HEK293 (cell line): ENCODE results near the gene TSC22D2.

Source experiments
- CTCF ChIA-PET: fragments of 350-600 bp; formaldehyde crosslinking; extraction: SDS; loops from one replicate; lab custom pipeline; 2021; ENCODE audit warnings: antibody characterized with exemption; lab: Yijun Ruan, JAX
- POLR2A ChIA-PET: fragments of 300-600 bp; formaldehyde crosslinking; extraction: SDS; loops from one replicate; lab custom pipeline; 2020; ENCODE audit warnings: antibody characterized with exemption, inconsistent platforms; lab: Yijun Ruan, JAX
- H3K27ac ChIP-seq: fragments of 200-500 bp; sonication (Bioruptor generic); 2 replicates; pipeline ENCODE4 v1.5.1; 2014; ENCODE audit warnings: low read depth, low read length, control low read depth, inconsistent platforms; ENCODE audit errors: extremely low read depth
- H3K36me3 ChIP-seq, 2 experiments: fragments of 200-500 bp in 1 of 2; sonication (Bioruptor generic) in 1 of 2; 1 replicate in 1 of 2; 2 replicates in 1 of 2; pipeline ENCODE4 v1.5.1; 2014 to 2017; ENCODE audit warnings: inconsistent platforms in 2 of 2, low read length in 2 of 2; ENCODE audit not compliant: control insufficient read depth in 2 of 2, insufficient read depth in 1 of 2
- H3K4me1 ChIP-seq: fragments of 200-500 bp; sonication (Bioruptor generic); 2 replicates; pipeline ENCODE4 v1.5.1; 2014; ENCODE audit warnings: mild to moderate bottlenecking, low read length, inconsistent platforms; ENCODE audit not compliant: control insufficient read depth, insufficient read depth
- H3K4me3 ChIP-seq: 2 replicates; pipeline ENCODE4 v1.5.1; 2011; ENCODE audit warnings: low read depth, mild to moderate bottlenecking, control low read depth, low read length, moderate library complexity
- H3K9me3 ChIP-seq: fragments of 200-500 bp; sonication (Bioruptor generic); 2 replicates; pipeline ENCODE4 v1.5.1; 2014; ENCODE audit warnings: low read depth, low read length, inconsistent platforms; ENCODE audit not compliant: control insufficient read depth, insufficient read depth
- GFI1B ChIP-seq: fragments of 450-650 bp; formaldehyde crosslinking; IDR thresholded peaks from 2 replicates; pipeline ENCODE4 v1.5.1; 2016; ENCODE audit warnings: missing biosample characterization, missing genetic modification characterization
- PRDM1 ChIP-seq: fragments of 450-650 bp; formaldehyde crosslinking; IDR thresholded peaks from 2 replicates; pipeline ENCODE4; 2016; ENCODE audit warnings: missing biosample characterization, missing genetic modification characterization
- REPIN1 ChIP-seq: fragments of 450-650 bp; formaldehyde crosslinking; IDR thresholded peaks from 2 replicates; pipeline ENCODE4 v1.5.1; 2017; ENCODE audit warnings: missing biosample characterization, missing genetic modification characterization, low read depth
- SALL2 ChIP-seq: fragments of 450-650 bp; formaldehyde crosslinking; IDR thresholded peaks from 2 replicates; pipeline ENCODE4 v1.5.0; 2017; ENCODE audit warnings: missing biosample characterization, mild to moderate bottlenecking, missing genetic modification characterization, borderline replicate concordance
- SP7 ChIP-seq: fragments of 450-650 bp; formaldehyde crosslinking; IDR thresholded peaks from 2 replicates; pipeline ENCODE4 v1.5.1; 2016; ENCODE audit warnings: missing biosample characterization, missing genetic modification characterization
- ZBTB20 ChIP-seq: fragments of 450-650 bp; formaldehyde crosslinking; IDR thresholded peaks from 2 replicates; pipeline ENCODE4 v1.5.1; 2016; ENCODE audit warnings: missing biosample characterization, missing genetic modification characterization
- ZNF169 ChIP-seq: fragments of 450-650 bp; formaldehyde crosslinking; IDR thresholded peaks from 2 replicates; pipeline ENCODE4 v1.5.1; 2016; ENCODE audit warnings: missing biosample characterization, missing genetic modification characterization
- ZNF37A ChIP-seq: fragments of 450-650 bp; IDR thresholded peaks from 2 replicates; pipeline ENCODE4 v1.5.1; 2018; ENCODE audit warnings: missing biosample characterization, missing genetic modification characterization
- ZNF560 ChIP-seq: fragments of 450-650 bp; formaldehyde crosslinking; IDR thresholded peaks from 2 replicates; pipeline ENCODE4 v1.5.1; 2017; ENCODE audit warnings: missing biosample characterization, missing genetic modification characterization, borderline replicate concordance
- ZNF791 ChIP-seq: fragments of 450-650 bp; formaldehyde crosslinking; IDR thresholded peaks from 2 replicates; pipeline ENCODE4 v1.5.1; 2016; ENCODE audit warnings: missing biosample characterization, missing genetic modification characterization
- TF ChIP-seq, protein P1 (sequence below): fragments of 450-650 bp; IDR thresholded peaks from 2 replicates; pipeline ENCODE4 v1.5.1; 2018; ENCODE audit warnings: missing biosample characterization, mild to moderate bottlenecking, missing genetic modification characterization
- TF ChIP-seq, protein P2 (sequence below): fragments of 450-650 bp; formaldehyde crosslinking; IDR thresholded peaks from 2 replicates; pipeline ENCODE4 v1.5.1; 2016; ENCODE audit warnings: missing biosample characterization, missing genetic modification characterization, borderline replicate concordance
- TF ChIP-seq, protein P3 (sequence below): IDR thresholded peaks from 2 replicates; pipeline ENCODE4 v1.6.1; 2011; ENCODE audit warnings: mild to moderate bottlenecking, low read depth, low read length, borderline replicate concordance
- TF ChIP-seq, protein P4 (sequence below): fragments of 450-650 bp; formaldehyde crosslinking; IDR thresholded peaks from 2 replicates; pipeline ENCODE4 v1.5.1; 2016; ENCODE audit warnings: missing biosample characterization, missing genetic modification characterization
- TF ChIP-seq, protein P5 (sequence below): fragments of 450-650 bp; formaldehyde crosslinking; IDR thresholded peaks from 2 replicates; pipeline ENCODE4 v1.5.1; 2016; ENCODE audit warnings: missing biosample characterization, missing genetic modification characterization
- TF ChIP-seq, protein P6 (sequence below): fragments of 450-650 bp; formaldehyde crosslinking; IDR thresholded peaks from 2 replicates; pipeline ENCODE4 v1.5.1; 2016; ENCODE audit warnings: missing biosample characterization, missing genetic modification characterization, borderline replicate concordance

Gene TSC22D2

DNA sequence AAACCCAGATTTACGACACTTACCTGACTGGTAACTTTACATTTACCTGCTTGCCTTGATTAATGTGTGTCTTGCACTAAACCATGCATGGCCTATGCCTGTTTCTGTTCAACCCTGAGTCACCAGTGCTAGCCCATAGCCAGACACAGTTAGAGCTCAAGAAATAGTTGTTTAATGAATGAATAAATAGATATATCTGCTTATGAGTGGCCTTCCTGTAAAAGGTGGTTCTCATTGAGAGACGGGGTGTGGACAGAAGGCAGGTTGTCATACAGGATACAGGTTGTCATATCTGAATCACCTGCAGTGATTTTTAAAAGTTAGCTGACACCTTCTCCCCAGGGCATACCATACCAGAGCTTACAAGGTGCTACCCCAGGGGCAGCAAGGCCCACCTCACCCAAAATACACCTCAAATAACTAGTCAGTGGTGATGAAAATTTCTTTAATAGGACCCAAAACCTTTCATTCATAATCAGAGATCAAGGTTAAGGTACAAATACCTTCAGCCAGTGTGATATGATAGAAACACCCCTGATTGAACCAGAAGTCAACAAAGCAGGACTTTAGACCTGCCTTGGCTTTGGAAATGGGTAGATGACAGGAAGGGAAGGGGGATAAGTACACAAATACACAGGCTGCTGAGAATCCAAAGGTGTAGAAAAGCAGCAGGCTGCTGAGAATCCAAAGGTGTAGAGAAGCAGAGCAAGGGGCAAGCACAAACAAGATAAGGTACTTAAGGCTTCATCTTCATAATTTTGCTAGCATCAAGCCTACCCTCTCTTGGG is 45.4 kb upstream of the TSC22D2 start:
- TF ChIP-seq SALL2 (tag by site-specific recombination) (no peak), ZNF37A (no peak), SP7 (no peak), ZNF169 (no peak), ZBTB20 (tag by site-specific recombination) (no peak), ZNF560 (tag by site-specific recombination) (no peak), ZNF791 (tag by site-specific recombination) (no peak), REPIN1 (tag by site-specific recombination) (no peak), PRDM1 (tag by site-specific recombination) (no peak), GFI1B (tag by site-specific recombination) (no peak)
- TF ChIP-seq, protein P1, sequence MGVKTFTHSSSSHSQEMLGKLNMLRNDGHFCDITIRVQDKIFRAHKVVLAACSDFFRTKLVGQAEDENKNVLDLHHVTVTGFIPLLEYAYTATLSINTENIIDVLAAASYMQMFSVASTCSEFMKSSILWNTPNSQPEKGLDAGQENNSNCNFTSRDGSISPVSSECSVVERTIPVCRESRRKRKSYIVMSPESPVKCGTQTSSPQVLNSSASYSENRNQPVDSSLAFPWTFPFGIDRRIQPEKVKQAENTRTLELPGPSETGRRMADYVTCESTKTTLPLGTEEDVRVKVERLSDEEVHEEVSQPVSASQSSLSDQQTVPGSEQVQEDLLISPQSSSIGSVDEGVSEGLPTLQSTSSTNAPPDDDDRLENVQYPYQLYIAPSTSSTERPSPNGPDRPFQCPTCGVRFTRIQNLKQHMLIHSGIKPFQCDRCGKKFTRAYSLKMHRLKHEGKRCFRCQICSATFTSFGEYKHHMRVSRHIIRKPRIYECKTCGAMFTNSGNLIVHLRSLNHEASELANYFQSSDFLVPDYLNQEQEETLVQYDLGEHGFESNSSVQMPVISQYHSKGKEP: no peak
- TF ChIP-seq, protein P2, sequence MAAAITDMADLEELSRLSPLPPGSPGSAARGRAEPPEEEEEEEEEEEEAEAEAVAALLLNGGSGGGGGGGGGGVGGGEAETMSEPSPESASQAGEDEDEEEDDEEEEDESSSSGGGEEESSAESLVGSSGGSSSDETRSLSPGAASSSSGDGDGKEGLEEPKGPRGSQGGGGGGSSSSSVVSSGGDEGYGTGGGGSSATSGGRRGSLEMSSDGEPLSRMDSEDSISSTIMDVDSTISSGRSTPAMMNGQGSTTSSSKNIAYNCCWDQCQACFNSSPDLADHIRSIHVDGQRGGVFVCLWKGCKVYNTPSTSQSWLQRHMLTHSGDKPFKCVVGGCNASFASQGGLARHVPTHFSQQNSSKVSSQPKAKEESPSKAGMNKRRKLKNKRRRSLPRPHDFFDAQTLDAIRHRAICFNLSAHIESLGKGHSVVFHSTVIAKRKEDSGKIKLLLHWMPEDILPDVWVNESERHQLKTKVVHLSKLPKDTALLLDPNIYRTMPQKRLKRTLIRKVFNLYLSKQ (tag by site-specific recombination): no peak
- TF ChIP-seq, protein P3, sequence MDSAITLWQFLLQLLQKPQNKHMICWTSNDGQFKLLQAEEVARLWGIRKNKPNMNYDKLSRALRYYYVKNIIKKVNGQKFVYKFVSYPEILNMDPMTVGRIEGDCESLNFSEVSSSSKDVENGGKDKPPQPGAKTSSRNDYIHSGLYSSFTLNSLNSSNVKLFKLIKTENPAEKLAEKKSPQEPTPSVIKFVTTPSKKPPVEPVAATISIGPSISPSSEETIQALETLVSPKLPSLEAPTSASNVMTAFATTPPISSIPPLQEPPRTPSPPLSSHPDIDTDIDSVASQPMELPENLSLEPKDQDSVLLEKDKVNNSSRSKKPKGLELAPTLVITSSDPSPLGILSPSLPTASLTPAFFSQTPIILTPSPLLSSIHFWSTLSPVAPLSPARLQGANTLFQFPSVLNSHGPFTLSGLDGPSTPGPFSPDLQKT: no peak
- TF ChIP-seq, protein P4, sequence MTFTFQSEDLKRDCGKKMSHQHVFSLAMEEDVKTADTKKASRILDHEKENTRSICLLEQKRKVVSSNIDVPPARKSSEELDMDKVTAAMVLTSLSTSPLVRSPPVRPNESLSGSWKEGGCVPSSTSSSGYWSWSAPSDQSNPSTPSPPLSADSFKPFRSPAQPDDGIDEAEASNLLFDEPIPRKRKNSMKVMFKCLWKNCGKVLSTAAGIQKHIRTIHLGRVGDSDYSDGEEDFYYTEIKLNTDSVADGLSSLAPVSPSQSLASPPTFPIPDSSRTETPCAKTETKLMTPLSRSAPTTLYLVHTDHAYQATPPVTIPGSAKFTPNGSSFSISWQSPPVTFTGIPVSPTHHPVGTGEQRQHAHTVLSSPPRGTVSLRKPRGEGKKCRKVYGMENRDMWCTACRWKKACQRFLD (tag by site-specific recombination): no peak
- TF ChIP-seq, protein P5, sequence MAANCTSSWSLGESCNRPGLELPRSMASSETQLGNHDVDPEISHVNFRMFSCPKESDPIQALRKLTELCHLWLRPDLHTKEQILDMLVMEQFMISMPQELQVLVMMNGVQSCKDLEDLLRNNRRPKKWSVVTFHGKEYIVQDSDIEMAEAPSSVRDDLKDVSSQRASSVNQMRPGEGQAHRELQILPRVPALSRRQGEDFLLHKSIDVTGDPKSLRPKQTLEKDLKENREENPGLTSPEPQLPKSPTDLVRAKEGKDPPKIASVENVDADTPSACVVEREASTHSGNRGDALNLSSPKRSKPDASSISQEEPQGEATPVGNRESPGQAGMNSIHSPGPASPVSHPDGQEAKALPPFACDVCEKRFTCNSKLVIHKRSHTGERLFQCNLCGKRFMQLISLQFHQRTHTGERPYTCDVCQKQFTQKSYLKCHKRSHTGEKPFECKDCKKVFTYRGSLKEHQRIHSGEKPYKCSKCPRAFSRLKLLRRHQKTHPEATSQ: no peak
- TF ChIP-seq, protein P6, sequence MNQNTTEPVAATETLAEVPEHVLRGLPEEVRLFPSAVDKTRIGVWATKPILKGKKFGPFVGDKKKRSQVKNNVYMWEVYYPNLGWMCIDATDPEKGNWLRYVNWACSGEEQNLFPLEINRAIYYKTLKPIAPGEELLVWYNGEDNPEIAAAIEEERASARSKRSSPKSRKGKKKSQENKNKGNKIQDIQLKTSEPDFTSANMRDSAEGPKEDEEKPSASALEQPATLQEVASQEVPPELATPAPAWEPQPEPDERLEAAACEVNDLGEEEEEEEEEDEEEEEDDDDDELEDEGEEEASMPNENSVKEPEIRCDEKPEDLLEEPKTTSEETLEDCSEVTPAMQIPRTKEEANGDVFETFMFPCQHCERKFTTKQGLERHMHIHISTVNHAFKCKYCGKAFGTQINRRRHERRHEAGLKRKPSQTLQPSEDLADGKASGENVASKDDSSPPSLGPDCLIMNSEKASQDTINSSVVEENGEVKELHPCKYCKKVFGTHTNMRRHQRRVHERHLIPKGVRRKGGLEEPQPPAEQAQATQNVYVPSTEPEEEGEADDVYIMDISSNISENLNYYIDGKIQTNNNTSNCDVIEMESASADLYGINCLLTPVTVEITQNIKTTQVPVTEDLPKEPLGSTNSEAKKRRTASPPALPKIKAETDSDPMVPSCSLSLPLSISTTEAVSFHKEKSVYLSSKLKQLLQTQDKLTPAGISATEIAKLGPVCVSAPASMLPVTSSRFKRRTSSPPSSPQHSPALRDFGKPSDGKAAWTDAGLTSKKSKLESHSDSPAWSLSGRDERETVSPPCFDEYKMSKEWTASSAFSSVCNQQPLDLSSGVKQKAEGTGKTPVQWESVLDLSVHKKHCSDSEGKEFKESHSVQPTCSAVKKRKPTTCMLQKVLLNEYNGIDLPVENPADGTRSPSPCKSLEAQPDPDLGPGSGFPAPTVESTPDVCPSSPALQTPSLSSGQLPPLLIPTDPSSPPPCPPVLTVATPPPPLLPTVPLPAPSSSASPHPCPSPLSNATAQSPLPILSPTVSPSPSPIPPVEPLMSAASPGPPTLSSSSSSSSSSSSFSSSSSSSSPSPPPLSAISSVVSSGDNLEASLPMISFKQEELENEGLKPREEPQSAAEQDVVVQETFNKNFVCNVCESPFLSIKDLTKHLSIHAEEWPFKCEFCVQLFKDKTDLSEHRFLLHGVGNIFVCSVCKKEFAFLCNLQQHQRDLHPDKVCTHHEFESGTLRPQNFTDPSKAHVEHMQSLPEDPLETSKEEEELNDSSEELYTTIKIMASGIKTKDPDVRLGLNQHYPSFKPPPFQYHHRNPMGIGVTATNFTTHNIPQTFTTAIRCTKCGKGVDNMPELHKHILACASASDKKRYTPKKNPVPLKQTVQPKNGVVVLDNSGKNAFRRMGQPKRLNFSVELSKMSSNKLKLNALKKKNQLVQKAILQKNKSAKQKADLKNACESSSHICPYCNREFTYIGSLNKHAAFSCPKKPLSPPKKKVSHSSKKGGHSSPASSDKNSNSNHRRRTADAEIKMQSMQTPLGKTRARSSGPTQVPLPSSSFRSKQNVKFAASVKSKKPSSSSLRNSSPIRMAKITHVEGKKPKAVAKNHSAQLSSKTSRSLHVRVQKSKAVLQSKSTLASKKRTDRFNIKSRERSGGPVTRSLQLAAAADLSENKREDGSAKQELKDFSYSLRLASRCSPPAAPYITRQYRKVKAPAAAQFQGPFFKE (tag by site-specific recombination): no peak
- TF ChIP-seq, all 188 proteins: peak for 0
- ChIA-PET POLR2A (no interaction called here), CTCF (interaction anchor here (0.6 kb wide), 1 partner anchor 133 kb away, joined by 3 read pairs; no protein-coding TSS in a partner anchor)
- Histone ChIP-seq H3K4me1 (no peaks in the 10 kb centered on the region), H3K9me3 (no peaks in the 10 kb centered on the region), H3K27ac (no peak overlapping the region), H3K36me3 (no peaks in the 10 kb centered on the region), H3K4me3 (no peak overlapping the region)
